ENCODE data around the gene POU3F2.
A peak's percentile ranks its signal among the peaks of the same experiment; 100 is the strongest.

Gene POU3F2

DNA sequence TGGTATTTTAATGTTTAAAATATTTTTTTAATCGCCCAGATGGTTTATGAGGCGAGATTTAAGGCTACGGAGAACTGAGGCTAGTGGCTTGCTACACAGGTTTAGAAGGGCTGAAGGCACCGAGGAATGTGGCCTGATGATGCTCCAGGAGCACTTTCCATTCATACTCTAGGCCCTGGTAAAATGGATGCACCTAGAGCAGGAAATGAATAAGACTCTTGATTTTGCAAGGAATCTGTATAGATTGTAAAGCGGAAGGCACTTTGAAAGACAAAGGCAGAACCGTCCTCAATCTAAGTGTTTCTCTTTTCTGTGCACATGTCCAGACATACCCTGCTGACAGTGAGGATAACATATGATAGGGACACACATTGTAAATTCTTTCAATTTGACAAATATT is 30.1 kb downstream of the POU3F2 start:
- Histone ChIP-seq H3K36me3 (ENCODE audit: control insufficient read depth in 2 of 2, insufficient read depth in 1 of 2, low read length in 2 of 2) (peaks cover 0 to 3% of the 10 kb centered on the region in 2 experiments), H3K27ac (ENCODE audit: extremely low read depth, low read depth, low read length) (no peak overlapping the region), H3K4me3 (ENCODE audit: low read depth, low read length) (no peak overlapping the region), H3K9me3 (ENCODE audit: control insufficient read depth, insufficient read depth, low read depth, low read length) (no peaks in the 10 kb centered on the region), H3K4me1 (ENCODE audit: control insufficient read depth, insufficient read depth, low read length) (no peaks in the 10 kb centered on the region)
- TF ChIP-seq ZNF398 (tag by site-specific recombination; IDR thresholded peaks at IDR 0.05) (no peak), ZNF600 (tag by site-specific recombination; IDR thresholded peaks at IDR 0.05) (no peak), ZFP41 (tag by site-specific recombination; IDR thresholded peaks at IDR 0.05; ENCODE audit: borderline replicate concordance) (no peak), ZNF155 (tag by site-specific recombination; IDR thresholded peaks at IDR 0.05) (no peak), ZNF416 (tag by site-specific recombination; IDR thresholded peaks at IDR 0.05) (no peak), ZNF514 (tag by site-specific recombination; IDR thresholded peaks at IDR 0.05) (no peak), ZNF704 (tag by site-specific recombination; IDR thresholded peaks at IDR 0.05) (no peak), TRIM28 (IDR thresholded peaks at IDR 0.05; ENCODE audit: borderline replicate concordance, low read length) (no peak), ZNF174 (tag by site-specific recombination; IDR thresholded peaks at IDR 0.05) (no peak), ZNF404 (tag by site-specific recombination; IDR thresholded peaks at IDR 0.05) (no peak), HOXD13 (CRISPR knock-in tag; IDR thresholded peaks at IDR 0.05; ENCODE audit: borderline replicate concordance) (no peak), ZNF626 (tag by site-specific recombination; IDR thresholded peaks at IDR 0.05) (no peak), ZNF350 (tag by site-specific recombination; IDR thresholded peaks at IDR 0.05) (no peak), HOXA7 (CRISPR knock-in tag; IDR thresholded peaks at IDR 0.05; ENCODE audit: borderline replicate concordance) (no peak), ZNF140 (tag by site-specific recombination; IDR thresholded peaks at IDR 0.05) (no peak)
- POLR2A ChIA-PET, result no interaction called here
- CTCF ChIA-PET, result no interaction called here

DNA sequence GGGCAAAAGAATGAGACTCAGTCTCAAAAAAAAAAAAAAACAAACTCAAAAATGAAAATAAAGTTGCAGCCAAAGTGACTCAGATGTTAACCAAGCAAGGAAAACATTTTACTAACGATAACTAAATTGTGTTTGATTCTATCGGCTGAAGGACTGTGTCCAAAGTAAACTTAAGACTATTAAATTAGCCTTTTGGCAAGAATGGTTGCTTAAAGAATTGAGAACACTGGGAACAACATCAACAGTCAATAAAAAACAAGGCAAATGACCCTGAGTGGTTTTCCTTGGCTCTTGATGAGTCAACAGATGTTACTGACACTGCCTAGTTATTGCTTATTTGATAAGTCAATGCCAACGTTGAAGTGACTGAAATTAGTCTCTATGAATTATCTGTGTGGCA is 36.7 kb downstream of the POU3F2 start:
- POLR2A ChIA-PET, result no interaction called here
- no peak overlapping the region for H3K27ac ChIP-seq (ENCODE audit: extremely low read depth, low read depth, low read length)
- TF ChIP-seq FEZF1 (tag by site-specific recombination; IDR thresholded peaks at IDR 0.05) (peak; percentile 70), ZNF433 (tag by site-specific recombination; IDR thresholded peaks at IDR 0.05; ENCODE audit: low read depth) (no peak), ZNF785 (tag by site-specific recombination; IDR thresholded peaks at IDR 0.05) (no peak), ZNF292 (tag by site-specific recombination; IDR thresholded peaks at IDR 0.05; ENCODE audit: borderline replicate concordance, low read depth) (no peak), ZNF302 (tag by site-specific recombination; IDR thresholded peaks at IDR 0.05; ENCODE audit: low read depth) (no peak), ZNF692 (tag by site-specific recombination; IDR thresholded peaks at IDR 0.05) (no peak)
- TF ChIP-seq, protein P1, sequence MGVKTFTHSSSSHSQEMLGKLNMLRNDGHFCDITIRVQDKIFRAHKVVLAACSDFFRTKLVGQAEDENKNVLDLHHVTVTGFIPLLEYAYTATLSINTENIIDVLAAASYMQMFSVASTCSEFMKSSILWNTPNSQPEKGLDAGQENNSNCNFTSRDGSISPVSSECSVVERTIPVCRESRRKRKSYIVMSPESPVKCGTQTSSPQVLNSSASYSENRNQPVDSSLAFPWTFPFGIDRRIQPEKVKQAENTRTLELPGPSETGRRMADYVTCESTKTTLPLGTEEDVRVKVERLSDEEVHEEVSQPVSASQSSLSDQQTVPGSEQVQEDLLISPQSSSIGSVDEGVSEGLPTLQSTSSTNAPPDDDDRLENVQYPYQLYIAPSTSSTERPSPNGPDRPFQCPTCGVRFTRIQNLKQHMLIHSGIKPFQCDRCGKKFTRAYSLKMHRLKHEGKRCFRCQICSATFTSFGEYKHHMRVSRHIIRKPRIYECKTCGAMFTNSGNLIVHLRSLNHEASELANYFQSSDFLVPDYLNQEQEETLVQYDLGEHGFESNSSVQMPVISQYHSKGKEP (tag by site-specific recombination; IDR thresholded peaks at IDR 0.05), result no peak
- TF ChIP-seq, protein P2, sequence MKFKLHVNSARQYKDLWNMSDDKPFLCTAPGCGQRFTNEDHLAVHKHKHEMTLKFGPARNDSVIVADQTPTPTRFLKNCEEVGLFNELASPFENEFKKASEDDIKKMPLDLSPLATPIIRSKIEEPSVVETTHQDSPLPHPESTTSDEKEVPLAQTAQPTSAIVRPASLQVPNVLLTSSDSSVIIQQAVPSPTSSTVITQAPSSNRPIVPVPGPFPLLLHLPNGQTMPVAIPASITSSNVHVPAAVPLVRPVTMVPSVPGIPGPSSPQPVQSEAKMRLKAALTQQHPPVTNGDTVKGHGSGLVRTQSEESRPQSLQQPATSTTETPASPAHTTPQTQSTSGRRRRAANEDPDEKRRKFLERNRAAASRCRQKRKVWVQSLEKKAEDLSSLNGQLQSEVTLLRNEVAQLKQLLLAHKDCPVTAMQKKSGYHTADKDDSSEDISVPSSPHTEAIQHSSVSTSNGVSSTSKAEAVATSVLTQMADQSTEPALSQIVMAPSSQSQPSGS (tag by site-specific recombination; IDR thresholded peaks at IDR 0.05; ENCODE audit: low read depth), result no peak
- H3K4me3 ChIP-seq (ENCODE audit: low read depth, low read length), result no peak overlapping the region
- no peaks in the 10 kb centered on the region for H3K4me1 ChIP-seq (ENCODE audit: control insufficient read depth, insufficient read depth, low read length)
- H3K36me3 ChIP-seq (ENCODE audit: control insufficient read depth in 2 of 2, insufficient read depth in 1 of 2, low read length in 2 of 2), result peaks cover 0 to 21% of the 10 kb centered on the region in 2 experiments; a peak in 2 of 3 replicates
- CTCF ChIA-PET, result no interaction called here
- no peaks in the 10 kb centered on the region for H3K9me3 ChIP-seq (ENCODE audit: control insufficient read depth, insufficient read depth, low read depth, low read length)
